Measurements from ENCODE around the gene LGR4. TPM values are rescaled to one million over a fixed set of nuclear protein-coding genes. Genes with fewer than 3 reads are reported as not detected.

Gene LGR4
- total RNA-seq, 4 donors from 2014 or later, result 9.4 to 57.9 (median 16.1) TPM

DNA sequence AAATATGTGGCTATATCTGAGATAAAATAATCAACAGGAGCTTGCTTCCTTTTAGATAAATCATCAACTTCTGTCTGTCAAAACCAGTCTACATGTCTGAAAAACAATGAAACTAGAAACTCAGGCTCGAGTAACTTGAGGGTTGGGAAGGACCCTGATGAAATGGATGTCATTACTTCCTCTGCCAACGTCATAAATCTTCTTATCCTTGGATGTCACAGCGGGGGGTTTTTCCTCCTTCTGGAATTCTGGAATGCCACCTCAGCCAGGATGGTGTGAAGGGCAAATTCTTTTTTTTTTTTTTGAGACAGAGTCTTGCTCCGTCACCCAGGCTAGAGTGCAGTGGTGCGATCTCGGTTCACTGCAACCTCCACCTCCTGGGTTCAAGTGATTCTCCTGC, 13.4 kb downstream of the LGR4 start:
- Histone ChIP-seq H3K9me3 (no peaks in the 10 kb centered on the region), H3K36me3 (no peaks in the 10 kb centered on the region), H3K4me3 (no peak overlapping the region), H3K27ac (no peak overlapping the region), H3K4me1 (no peaks in the 10 kb centered on the region), H3K27me3 (no peaks in the 10 kb centered on the region)
- DNase-seq, result no peak
- TF ChIP-seq, protein P1, sequence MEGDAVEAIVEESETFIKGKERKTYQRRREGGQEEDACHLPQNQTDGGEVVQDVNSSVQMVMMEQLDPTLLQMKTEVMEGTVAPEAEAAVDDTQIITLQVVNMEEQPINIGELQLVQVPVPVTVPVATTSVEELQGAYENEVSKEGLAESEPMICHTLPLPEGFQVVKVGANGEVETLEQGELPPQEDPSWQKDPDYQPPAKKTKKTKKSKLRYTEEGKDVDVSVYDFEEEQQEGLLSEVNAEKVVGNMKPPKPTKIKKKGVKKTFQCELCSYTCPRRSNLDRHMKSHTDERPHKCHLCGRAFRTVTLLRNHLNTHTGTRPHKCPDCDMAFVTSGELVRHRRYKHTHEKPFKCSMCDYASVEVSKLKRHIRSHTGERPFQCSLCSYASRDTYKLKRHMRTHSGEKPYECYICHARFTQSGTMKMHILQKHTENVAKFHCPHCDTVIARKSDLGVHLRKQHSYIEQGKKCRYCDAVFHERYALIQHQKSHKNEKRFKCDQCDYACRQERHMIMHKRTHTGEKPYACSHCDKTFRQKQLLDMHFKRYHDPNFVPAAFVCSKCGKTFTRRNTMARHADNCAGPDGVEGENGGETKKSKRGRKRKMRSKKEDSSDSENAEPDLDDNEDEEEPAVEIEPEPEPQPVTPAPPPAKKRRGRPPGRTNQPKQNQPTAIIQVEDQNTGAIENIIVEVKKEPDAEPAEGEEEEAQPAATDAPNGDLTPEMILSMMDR (IDR thresholded peaks at IDR 0.05), result no peak
- no peak for TF ChIP-seq POLR2A (IDR thresholded peaks at IDR 0.05)
- intact Hi-C loops (cut with DNase I; ENCODE audit: low total_unique reads), result no loop called here

GRCh38 chr11:27458182-27458581, 14.4 kb downstream of the LGR4 start:
- Histone ChIP-seq H3K4me1 (no peaks in the 10 kb centered on the region), H3K4me3 (no peak overlapping the region), H3K36me3 (no peaks in the 10 kb centered on the region), H3K27ac (no peak overlapping the region), H3K27me3 (no peaks in the 10 kb centered on the region), H3K9me3 (no peaks in the 10 kb centered on the region)
- DNase-seq, result no peak
- no peak for TF ChIP-seq POLR2A (IDR thresholded peaks at IDR 0.05)
- TF ChIP-seq, protein P1 (IDR thresholded peaks at IDR 0.05), result no peak
- intact Hi-C loops (cut with DNase I; ENCODE audit: low total_unique reads), result no loop called here

DNA sequence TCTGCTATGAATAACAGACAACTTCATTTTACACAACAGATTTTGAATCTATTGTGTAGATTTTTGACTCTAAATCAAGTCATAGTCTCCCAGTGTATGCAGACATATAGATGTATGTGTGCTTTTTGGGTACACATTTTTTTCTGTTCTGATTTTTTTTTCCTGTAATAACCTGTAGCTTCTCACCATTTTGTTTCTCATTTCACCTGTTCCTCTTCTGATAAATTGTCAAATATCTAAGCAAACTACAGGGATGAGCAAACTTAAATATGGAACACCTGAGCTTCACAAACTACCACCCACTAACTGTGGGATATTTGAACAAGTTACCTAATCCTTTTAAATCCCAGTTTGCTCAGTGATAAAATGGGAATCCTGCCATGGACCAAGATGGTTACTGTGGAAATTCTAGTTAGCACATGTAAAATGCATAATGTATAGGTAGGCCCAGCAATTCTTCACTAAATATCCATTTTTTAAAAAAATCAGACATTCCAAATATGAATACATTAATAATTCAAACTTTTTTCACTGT, 15.7 kb downstream of the LGR4 start:
- Histone ChIP-seq H3K36me3 (no peaks in the 10 kb centered on the region), H3K9me3 (no peaks in the 10 kb centered on the region), H3K4me1 (no peaks in the 10 kb centered on the region), H3K27me3 (no peaks in the 10 kb centered on the region), H3K27ac (no peak overlapping the region), H3K4me3 (no peak overlapping the region)
- intact Hi-C loops (cut with DNase I; ENCODE audit: low total_unique reads), result no loop called here
- TF ChIP-seq, protein P1 (IDR thresholded peaks at IDR 0.05), result no peak
- TF ChIP-seq POLR2A (IDR thresholded peaks at IDR 0.05), result no peak
- no peak for DNase-seq

GRCh38 chr11:27456140-27456794, 16.3 kb downstream of the LGR4 start:
- Histone ChIP-seq H3K4me1 (no peaks in the 10 kb centered on the region), H3K27ac (no peak overlapping the region)
- no peak for TF ChIP-seq POLR2A (IDR thresholded peaks at IDR 0.05)
- TF ChIP-seq, protein P1 (IDR thresholded peaks at IDR 0.05), result no peak

DNA sequence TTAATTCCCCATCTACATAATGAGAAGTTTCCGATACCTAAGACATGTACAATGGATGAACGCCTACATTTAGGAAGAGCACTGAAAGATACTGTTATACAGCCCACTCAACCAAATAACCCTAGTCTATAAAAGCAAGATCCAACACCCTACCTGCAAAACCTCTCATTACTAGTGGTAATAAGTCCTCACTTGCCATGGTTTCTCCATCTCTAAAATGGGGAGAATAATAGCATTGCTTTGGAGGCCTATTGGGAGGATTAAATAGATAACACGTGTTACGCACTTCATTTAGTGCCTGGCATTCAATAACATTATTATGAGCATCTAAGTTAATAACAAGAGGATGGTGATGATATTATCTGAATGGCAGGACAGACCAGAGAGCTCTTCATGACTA, 16.9 kb downstream of the LGR4 start:
- Histone ChIP-seq H3K36me3 (no peaks in the 10 kb centered on the region), H3K9me3 (no peaks in the 10 kb centered on the region), H3K4me1 (no peaks in the 10 kb centered on the region), H3K27ac (no peak overlapping the region), H3K27me3 (no peaks in the 10 kb centered on the region), H3K4me3 (no peak overlapping the region)
- TF ChIP-seq, protein P1 (IDR thresholded peaks at IDR 0.05), result no peak
- intact Hi-C loops (cut with DNase I; ENCODE audit: low total_unique reads), result no loop called here
- no peak for DNase-seq

More at GRCh38 chr11:27456140-27456794, 16.3 kb downstream of the LGR4 start:
- DNase-seq, result no peak
- Histone ChIP-seq H3K36me3 (no peaks in the 10 kb centered on the region), H3K4me3 (no peak overlapping the region), H3K27me3 (no peaks in the 10 kb centered on the region), H3K9me3 (no peaks in the 10 kb centered on the region)
- intact Hi-C loops (cut with DNase I; ENCODE audit: low total_unique reads), result no loop called here

Measured in uterus (tissue), 4 donors.